GM18858 (cell line): Measurements from ENCODE around the gene SLC5A1.
"Not testable (repeated sequence)": the region's sequence is repeated elsewhere in the genome, so short reads cannot be mapped to it uniquely, and the experiment has no call there.

Experiments used
- ATAC-seq: cut with Tn5 transposase; IDR thresholded peaks from one replicate; pipeline ENCODE4 v1.9.1; 2021; ENCODE audit not compliant: unreplicated experiment

The SLC5A1 gene

DNA sequence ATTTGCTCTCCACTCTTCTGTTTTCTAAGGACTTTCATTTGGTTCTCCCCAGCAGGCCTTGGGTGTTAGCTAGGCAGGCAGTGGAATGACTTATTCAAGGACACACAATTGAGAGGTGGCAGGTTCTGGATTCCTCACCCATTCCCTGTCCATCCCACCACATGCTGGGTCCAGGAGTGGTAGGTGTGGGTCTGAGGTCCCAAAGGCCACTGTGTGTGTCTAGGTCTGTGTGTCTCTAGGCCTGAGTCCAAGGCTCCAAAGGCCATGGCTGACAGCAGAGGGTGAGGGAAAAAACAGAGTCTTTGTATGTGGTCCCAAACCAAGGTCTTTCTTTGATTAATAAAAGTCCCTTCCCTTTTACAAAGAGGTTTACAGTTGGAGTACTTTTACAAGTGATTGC lies 40.8 kb downstream of the SLC5A1 start:
- ATAC-seq, result no peak

GRCh38 chr22:32088084-32088483 lies 45.0 kb downstream of the SLC5A1 start:
- ATAC-seq, result no peak

- no peak for ATAC-seq
Observed at GRCh38 chr22:32097018-32097417, 54.0 kb downstream of the SLC5A1 start.

- ATAC-seq, result no peak
Observed at GRCh38 chr22:32097881-32098499, 54.9 kb downstream of the SLC5A1 start.

- no peak for ATAC-seq
Observed at GRCh38 chr22:32100711-32101110, 57.6 kb downstream of the SLC5A1 start.

DNA sequence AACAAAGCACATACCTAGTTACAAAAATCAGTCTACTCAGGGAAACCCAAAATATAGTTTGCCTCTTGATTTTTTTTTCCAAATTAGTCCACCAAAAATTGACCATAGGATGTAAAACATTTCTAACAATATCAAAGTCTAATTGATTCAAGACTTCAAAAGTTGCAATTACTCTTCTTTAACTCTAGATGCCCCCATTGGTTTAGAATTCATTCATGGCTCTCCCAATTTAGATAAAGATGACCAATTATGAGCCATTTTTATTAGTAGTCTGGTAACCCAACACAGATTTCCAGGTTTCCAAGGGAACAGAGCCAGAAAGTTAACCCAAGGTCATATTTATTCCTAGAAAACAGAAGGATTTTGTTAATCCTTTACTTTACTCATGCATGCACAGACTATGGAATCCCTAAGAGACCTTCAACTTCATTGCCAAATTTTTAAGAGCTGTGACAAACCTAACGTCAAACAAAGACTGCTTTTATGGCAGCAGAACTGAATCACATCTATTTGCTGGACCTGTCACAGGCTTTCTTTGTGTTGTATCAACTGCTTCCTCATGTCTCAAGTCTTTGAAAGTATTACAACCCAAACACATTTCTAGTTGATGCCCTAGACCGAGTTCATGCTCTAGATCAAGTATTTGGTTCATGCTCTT lies 60.7 kb downstream of the SLC5A1 start:
- ATAC-seq, result no peak

GRCh38 chr22:32106930-32107329 lies 63.9 kb downstream of the SLC5A1 start:
- no peak for ATAC-seq

DNA sequence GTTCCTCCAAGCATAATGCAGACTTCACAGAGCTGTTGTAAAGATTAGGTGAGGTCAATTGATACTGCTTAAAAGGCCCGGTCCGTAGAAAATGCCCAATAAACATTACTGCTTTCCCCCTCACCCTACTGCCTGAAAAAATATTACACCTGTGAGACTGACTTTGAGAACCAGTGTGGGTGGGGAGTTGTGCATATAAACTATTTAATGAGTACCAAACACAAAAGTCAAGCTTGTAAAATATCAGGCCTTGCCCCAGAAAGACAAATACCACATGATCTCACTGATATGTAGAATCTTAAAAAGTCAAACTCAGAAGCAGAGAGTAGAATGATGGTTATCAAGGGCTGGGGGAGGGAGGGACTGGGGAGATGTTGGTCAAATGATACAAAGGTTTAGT lies 69.3 kb downstream of the SLC5A1 start:
- ATAC-seq, result no peak

GRCh38 chr22:32119568-32120235 lies 76.6 kb downstream of the SLC5A1 start:
- ATAC-seq, result no peak

GRCh38 chr22:32120603-32121002 lies 77.5 kb downstream of the SLC5A1 start:
- no peak for ATAC-seq

DNA sequence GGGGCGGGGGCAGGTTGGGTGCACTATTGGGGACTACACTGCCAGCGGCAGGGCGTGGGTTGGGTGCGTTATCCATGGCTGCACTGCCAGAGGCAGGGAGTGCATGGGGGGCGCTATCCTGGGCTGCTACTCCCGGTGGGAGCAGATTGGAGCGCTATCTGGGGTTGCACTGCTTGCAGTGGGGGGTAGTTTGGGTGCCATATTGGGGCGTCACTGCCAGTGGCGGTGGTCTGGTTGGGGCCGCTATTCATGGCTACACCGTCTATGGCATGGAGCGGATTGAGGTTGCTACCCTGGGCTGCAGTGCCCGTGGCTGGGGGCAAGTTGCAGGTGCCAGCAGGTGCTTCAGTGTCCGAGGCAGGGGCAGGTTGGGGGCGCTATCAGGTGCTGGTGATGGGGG lies 79.8 kb downstream of the SLC5A1 start:
- no peak for ATAC-seq

DNA sequence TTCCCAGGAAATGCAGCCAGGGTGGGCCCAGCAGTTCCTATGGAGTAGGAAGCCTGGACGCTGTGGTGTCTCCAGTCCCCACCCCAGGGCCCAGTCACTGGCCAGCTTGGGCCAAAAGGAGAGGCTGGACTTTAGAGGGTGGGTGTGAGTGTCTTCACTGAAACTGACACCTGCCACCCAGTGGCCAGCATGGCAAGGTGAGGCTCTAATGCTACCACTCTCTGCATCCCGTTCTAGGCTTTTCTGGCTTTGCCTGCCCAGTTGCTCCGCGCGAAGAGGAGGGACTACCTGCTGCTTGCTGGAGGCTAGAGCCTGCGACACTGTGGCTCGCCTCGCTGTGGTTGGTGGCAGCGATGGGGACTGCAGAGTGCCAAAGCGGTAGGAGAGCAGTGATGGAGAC lies 80.6 kb downstream of the SLC5A1 start:
- ATAC-seq, result no peak

DNA sequence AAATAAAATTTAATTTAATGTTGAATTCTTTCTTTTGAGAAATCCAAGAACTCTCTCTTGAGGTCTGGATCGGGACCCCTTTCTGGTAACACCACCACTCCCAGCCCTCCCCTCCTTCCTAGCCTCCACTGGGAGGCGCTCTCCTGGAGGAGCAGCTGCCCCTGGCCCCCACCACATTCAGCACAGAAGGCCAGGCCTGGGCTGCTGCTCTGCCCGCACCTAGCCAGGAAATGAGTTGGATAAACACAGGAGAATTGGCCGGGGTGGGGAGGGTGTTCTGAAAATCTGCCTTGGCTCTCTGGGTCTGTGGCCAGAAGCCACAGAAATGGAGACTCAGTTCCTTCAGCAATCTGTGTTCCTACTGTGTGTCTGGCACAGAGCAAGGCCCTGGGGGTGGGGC lies 84.8 kb downstream of the SLC5A1 start:
- ATAC-seq, result no peak

DNA sequence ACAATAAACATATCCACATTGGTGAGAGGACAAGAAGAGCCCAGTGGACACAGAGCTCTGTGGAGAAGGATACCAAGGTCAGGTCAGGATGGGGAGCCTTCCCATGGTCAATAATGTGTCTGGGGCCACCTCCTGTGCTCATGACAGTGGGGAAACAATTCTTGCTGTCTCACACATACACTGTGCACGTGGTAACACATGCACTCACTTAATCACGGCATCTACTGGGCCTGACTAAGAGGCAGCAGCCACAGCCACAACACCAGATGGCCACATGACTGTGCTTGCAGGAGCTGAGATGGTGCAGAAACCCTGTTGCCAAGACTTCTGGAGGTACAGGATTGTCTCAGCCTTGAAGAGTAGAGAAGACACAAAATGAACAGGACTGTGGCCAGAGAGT lies 87.4 kb downstream of the SLC5A1 start:
- ATAC-seq, result no peak

- no peak for ATAC-seq
Observed at GRCh38 chr22:32132126-32132525, 89.1 kb downstream of the SLC5A1 start.

GRCh38 chr22:32132783-32133182 lies 89.7 kb downstream of the SLC5A1 start:
- no peak for ATAC-seq

- ATAC-seq, result not testable (repeated sequence)
Observed at GRCh38 chr22:32134796-32135195, 91.7 kb downstream of the SLC5A1 start.

GRCh38 chr22:32135958-32136357 lies 92.9 kb downstream of the SLC5A1 start:
- not testable (repeated sequence) for ATAC-seq

DNA sequence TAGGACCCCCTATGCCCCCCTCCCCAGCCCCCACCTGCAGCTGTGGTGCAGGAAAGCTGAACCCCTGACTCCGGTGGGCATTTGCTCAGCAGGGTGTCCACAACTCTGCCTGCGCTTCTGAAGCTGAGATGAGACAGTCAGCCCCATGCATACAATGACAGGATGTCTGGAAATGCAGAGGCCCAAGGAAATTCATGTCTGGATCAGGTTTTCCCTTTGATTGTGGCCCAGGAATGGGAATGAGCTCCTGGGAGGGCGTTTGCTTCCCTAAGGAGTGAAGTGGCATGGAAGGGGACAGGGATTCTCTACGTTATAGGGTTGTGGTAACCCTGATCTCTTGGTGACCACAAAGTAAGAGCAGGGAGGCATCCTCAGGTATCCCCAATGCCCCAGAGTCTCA lies 93.8 kb downstream of the SLC5A1 start:
- ATAC-seq, result not testable (repeated sequence)

- ATAC-seq, result not testable (repeated sequence)
Observed at GRCh38 chr22:32137731-32138324, 94.8 kb downstream of the SLC5A1 start.

DNA sequence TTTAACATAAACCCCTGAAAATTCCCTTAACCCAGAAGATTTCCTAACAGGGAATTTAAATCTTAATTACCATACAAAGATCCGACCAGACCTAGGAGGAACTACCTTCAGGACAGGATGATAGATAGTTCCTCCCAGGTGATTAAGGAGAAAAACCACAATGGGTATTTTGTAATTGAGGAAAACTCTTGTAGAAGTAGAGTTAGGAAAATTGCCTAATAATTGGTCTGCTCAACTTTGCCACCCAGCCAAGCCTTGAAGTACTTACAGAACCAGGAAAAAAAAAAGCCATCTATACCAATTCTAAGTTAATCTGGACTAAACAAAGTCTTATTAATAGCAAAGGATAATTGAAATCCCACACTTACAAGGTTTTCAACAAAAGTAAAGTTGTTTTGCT lies 95.5 kb downstream of the SLC5A1 start:
- not testable (repeated sequence) for ATAC-seq

DNA sequence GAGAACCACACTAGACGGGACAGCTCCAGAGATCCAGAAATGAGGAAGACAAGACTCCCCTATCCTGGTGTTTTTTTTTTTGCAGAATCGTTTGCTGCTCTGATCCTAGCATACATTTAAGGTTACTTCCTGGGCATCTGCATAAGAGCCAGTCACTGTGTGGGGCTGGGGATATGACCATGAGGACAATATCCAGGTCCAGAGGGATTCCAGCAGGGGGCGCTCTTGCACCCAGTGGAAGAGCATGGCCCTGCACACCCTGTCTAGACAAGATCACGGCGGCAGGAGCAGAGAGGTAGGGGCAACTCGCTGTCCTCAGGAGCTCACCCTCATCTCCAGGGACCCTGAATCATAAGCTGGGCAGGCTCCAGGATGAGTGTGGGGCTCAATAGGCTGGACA lies 97.6 kb downstream of the SLC5A1 start:
- ATAC-seq, result not testable (repeated sequence)
